GM10266 (cell line): Measurements from ENCODE around the gene OR52L1.

ENCODE experiments used
- DNase-seq: peaks from one replicate; pipeline ENCODE4 v3.0.0; 2012; ENCODE audit errors: extremely low spot score
- TF ChIP-seq, protein P1 (sequence below): IDR thresholded peaks from 2 replicates; pipeline ENCODE4 v1.5.1; 2012; ENCODE audit warnings: mild to moderate bottlenecking, low read depth; ENCODE audit not compliant: control insufficient read depth, insufficient read depth; ENCODE audit errors: missing control alignments

OR52L1 gene

DNA sequence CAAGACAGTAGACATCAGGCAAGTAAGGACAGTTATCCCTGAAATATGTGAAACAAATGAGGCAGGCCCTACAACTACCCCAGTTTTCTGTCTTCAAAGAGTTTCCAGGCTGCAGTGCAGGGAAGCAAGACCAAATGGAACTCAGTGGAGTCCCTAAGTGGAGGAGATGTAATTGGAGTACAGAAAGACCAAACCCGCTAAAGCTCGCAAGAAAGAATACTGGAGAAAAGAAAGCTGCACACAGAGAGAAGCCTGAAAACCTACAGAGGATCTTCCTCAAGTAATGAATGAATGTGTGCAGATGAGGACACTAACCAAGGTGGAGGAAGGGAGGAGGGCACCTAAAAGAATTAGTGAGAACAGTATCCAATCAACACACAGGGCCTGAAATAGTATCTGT lies 46.0 kb downstream of the OR52L1 start:
- TF ChIP-seq, protein P1, sequence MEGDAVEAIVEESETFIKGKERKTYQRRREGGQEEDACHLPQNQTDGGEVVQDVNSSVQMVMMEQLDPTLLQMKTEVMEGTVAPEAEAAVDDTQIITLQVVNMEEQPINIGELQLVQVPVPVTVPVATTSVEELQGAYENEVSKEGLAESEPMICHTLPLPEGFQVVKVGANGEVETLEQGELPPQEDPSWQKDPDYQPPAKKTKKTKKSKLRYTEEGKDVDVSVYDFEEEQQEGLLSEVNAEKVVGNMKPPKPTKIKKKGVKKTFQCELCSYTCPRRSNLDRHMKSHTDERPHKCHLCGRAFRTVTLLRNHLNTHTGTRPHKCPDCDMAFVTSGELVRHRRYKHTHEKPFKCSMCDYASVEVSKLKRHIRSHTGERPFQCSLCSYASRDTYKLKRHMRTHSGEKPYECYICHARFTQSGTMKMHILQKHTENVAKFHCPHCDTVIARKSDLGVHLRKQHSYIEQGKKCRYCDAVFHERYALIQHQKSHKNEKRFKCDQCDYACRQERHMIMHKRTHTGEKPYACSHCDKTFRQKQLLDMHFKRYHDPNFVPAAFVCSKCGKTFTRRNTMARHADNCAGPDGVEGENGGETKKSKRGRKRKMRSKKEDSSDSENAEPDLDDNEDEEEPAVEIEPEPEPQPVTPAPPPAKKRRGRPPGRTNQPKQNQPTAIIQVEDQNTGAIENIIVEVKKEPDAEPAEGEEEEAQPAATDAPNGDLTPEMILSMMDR = no peak
- no peak for DNase-seq

DNA sequence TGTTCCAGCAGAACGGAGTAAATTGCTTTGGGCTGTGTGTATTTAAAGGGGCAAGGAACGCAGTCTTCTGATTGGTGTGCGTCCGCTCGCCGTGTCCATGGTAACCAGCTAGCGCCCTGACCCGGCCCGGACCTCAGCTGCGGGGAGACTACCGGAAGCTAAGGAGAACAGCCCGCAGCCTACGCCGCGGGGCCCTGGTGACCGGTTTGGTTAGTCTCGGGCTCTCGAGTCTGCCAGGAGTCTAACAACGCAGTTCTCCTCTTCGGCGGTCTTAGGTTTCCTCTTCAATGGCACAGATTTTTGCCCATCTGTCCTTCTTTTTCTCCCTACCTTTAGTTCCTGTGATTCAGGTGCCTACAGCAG lies 48.2 kb downstream of the OR52L1 start:
- TF ChIP-seq, protein P1 = no peak
- no peak for DNase-seq

DNA sequence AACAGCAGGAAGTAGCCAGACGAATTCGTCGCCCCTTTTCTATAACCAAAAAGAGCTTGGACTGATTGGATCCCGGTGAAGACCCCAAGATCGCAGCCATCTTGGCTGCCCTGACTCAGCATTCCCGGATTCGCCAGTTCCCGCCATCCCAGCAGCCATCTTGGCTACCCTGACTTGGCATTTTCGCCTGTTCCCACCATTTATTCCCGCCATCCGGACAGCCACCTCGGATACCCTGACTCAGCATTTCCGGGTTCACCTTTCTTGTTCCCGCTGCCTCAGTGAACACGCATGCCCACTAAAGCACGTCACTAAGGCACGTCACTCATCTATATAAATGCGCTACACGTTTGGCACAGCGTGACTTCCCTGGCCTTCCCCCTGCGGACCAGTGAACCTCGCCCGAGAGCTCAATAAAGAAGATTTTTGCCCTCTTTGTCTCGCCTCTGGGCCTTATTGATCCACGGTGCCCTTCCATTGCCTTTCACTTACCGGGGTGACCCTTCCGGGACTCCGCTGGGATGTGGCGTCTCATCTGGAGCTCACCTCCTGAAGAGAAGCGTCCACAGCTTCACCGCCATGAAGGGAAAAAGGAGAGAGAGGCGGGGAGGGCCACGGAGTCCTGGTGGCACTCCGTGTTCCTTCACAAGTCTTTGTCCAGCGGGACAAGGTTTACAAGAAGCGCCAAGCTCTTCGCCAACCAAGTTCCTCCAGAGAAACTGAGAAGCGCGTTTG lies 48.8 kb downstream of the OR52L1 start:
- TF ChIP-seq, protein P1 = no peak
- DNase-seq = no peak
